SK-N-SH (cell line): ENCODE results near the gene KIF20B.

Experiments used
- CHD2 ChIP-seq: fragments of 150-350 bp; IDR thresholded peaks from 2 replicates; pipeline ENCODE4 v1.6.1; 2018; ENCODE audit warnings: low read length; ENCODE audit not compliant: partially characterized antibody
- IRF3 ChIP-seq: fragments of 150-350 bp; IDR thresholded peaks from 2 replicates; pipeline ENCODE4 v1.6.1; 2016; ENCODE audit warnings: mild to moderate bottlenecking, low read depth, low read length
- JUND ChIP-seq: IDR thresholded peaks from 2 replicates; pipeline ENCODE4 v1.4.0; 2012
- MAX ChIP-seq: IDR thresholded peaks from 2 replicates; pipeline ENCODE4 v1.4.0; 2012; ENCODE audit warnings: low read depth
- MEF2A ChIP-seq: IDR thresholded peaks from 2 replicates; pipeline ENCODE4 v1.4.0; 2012; ENCODE audit warnings: low read depth, borderline replicate concordance
- POLR2AphosphoS5 ChIP-seq: IDR thresholded peaks from 2 replicates; pipeline ENCODE4 v1.6.1; 2012; ENCODE audit warnings: low read depth, low read length
- REST ChIP-seq: IDR thresholded peaks from 2 replicates; pipeline ENCODE4 v1.6.1; 2012; ENCODE audit warnings: mild to moderate bottlenecking, low read depth, low read length, moderate library complexity
- TAF1 ChIP-seq: IDR thresholded peaks from 2 replicates; pipeline ENCODE4 v1.6.1; 2012; ENCODE audit warnings: low read depth, mild to moderate bottlenecking, low read length, moderate library complexity, borderline replicate concordance
- TCF12 ChIP-seq: IDR thresholded peaks from 2 replicates; pipeline ENCODE4 v1.4.0; 2012
- TEAD4 ChIP-seq: IDR thresholded peaks from 2 replicates; pipeline ENCODE4 v1.4.0; 2012; ENCODE audit warnings: mild to moderate bottlenecking, borderline replicate concordance; ENCODE audit not compliant: insufficient read depth
- TF ChIP-seq, protein P1 (sequence below): fragments of 200-600 bp; sonication (generic); IDR thresholded peaks from 2 replicates; pipeline ENCODE4 v1.6.1; 2017; ENCODE audit warnings: antibody characterized with exemption, mild to moderate bottlenecking, moderate library complexity
- TF ChIP-seq, protein P2 (sequence below): fragments of 150-350 bp; IDR thresholded peaks from 2 replicates; pipeline ENCODE4 v1.6.1; 2017; ENCODE audit warnings: antibody characterized with exemption, low read length, low read depth, borderline replicate concordance

GRCh38 chr10:89744026-89744425 is 42.6 kb downstream of the KIF20B start:
- TF ChIP-seq, protein P1, sequence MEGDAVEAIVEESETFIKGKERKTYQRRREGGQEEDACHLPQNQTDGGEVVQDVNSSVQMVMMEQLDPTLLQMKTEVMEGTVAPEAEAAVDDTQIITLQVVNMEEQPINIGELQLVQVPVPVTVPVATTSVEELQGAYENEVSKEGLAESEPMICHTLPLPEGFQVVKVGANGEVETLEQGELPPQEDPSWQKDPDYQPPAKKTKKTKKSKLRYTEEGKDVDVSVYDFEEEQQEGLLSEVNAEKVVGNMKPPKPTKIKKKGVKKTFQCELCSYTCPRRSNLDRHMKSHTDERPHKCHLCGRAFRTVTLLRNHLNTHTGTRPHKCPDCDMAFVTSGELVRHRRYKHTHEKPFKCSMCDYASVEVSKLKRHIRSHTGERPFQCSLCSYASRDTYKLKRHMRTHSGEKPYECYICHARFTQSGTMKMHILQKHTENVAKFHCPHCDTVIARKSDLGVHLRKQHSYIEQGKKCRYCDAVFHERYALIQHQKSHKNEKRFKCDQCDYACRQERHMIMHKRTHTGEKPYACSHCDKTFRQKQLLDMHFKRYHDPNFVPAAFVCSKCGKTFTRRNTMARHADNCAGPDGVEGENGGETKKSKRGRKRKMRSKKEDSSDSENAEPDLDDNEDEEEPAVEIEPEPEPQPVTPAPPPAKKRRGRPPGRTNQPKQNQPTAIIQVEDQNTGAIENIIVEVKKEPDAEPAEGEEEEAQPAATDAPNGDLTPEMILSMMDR, result no peak
- TF ChIP-seq, protein P2, sequence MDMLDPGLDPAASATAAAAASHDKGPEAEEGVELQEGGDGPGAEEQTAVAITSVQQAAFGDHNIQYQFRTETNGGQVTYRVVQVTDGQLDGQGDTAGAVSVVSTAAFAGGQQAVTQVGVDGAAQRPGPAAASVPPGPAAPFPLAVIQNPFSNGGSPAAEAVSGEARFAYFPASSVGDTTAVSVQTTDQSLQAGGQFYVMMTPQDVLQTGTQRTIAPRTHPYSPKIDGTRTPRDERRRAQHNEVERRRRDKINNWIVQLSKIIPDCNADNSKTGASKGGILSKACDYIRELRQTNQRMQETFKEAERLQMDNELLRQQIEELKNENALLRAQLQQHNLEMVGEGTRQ, result no peak
- TF ChIP-seq MAX (no peak), REST (no peak), JUND (0 out of 2 replicates have a peak, but pooled peaks have one; percentile 15), TEAD4 (no peak), CHD2 (no peak), POLR2AphosphoS5 (no peak), MEF2A (no peak), IRF3 (no peak), TAF1 (no peak), TCF12 (no peak)
